Colon (tissue), 2 donors: Measurements from ENCODE around the gene GPR139.

Experiments used
- FAIRE-seq: peaks from 2 replicates; lab custom pipeline; 2012; peaks lifted over from hg19 to GRCh38; lab: Jason Lieb, UNC
- donor health status: control.
- donor health status: control.

GPR139 gene

GRCh38 chr16:20073203-20074098 lies at the start of gene GPR139:
GPR139 (minus strand) TSS chr16:20073890; CDS start chr16:20073616, 274 bp downstream.
- no peak for FAIRE-seq

- no peak for FAIRE-seq
Measured at GRCh38 chr16:20122011-20122410, 48.3 kb upstream of the GPR139 start.

DNA sequence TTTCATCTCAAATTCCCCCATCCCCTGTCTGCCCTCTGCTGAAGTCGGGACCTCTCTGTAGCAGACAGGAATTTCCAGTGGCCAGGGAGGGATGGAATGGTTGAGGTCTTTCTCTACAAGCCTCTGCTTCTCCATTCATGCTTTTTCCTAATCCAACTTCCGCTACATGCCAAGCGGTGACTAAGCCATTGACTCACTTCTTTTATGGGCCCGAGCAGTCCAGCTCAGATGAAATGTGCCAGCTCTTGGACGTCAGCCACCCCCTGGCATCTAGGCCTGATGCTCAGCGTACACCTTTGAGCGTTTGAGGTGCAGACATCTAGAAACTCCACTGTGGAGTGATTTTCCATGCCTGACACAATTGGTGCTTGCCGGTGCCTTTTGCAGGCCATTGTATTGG lies 40.7 kb upstream of the GPR139 start:
- no peak for FAIRE-seq

DNA sequence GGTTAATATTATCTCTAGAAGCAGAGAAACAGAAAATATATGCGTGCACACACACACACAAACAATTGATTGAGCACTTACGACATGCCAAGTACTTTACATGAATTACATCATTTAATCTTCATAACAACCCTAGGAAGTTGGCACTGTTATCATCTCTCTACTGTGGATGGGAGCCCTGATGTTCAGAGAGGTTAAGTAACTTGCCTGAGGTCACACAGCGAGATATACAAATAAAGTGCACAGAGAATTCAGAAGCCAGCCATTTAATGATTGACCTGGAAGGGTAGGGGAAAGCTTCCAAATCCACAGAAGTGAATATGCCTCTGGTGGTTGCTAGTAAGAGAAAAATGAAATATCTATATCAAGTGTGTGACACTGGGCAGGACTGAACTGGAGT lies 37.5 kb upstream of the GPR139 start:
- no peak for FAIRE-seq

DNA sequence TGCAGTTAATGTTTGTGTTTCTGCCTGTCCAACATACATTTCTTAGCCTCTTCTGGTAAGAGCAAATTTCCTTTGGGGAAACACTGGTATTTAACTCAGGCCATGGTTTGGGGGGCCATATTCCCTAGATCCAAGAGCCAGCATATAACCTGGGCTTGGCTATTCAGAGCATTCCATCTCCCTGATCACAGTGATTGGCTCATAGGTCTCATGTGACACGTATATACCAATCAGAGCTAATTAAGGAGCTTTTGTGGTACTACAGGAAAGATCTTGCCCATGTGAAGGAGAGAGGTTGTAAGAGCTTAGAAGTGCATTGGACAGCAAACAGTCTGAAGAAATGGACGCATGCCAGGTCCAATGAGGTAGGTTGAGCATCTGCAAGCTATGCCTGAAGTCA lies 33.4 kb upstream of the GPR139 start:
- no peak for FAIRE-seq

- no peak for FAIRE-seq
Measured at GRCh38 chr16:20104563-20105183, 31.0 kb upstream of the GPR139 start.

GRCh38 chr16:20102521-20102920 lies 28.8 kb upstream of the GPR139 start:
- no peak for FAIRE-seq

DNA sequence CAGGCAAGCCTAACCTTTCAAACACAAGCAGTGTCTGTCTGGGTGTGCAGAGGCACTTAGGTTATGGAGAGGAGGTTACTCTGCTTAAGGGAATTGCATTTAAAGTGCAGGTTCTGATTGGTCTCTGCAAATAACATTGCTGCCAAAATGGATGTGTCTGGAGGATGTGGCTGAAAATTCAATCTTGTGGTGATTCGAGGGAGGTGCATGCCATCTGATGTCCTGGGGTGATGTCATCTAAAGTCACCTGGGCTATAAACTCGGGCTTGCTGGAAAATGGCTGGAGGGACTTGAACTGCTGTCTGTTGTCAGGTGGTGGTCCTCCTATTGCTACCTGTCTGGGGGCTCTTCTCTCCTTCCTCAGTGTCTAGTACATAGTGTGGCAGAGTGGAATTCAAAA lies 28.3 kb upstream of the GPR139 start:
- FAIRE-seq, result no peak

GRCh38 chr16:20099375-20099774 lies 25.7 kb upstream of the GPR139 start:
- FAIRE-seq, result no peak

GRCh38 chr16:20094157-20094556 lies 20.5 kb upstream of the GPR139 start:
- FAIRE-seq, result no peak

GRCh38 chr16:20089246-20089965 lies 15.7 kb upstream of the GPR139 start:
- no peak for FAIRE-seq

DNA sequence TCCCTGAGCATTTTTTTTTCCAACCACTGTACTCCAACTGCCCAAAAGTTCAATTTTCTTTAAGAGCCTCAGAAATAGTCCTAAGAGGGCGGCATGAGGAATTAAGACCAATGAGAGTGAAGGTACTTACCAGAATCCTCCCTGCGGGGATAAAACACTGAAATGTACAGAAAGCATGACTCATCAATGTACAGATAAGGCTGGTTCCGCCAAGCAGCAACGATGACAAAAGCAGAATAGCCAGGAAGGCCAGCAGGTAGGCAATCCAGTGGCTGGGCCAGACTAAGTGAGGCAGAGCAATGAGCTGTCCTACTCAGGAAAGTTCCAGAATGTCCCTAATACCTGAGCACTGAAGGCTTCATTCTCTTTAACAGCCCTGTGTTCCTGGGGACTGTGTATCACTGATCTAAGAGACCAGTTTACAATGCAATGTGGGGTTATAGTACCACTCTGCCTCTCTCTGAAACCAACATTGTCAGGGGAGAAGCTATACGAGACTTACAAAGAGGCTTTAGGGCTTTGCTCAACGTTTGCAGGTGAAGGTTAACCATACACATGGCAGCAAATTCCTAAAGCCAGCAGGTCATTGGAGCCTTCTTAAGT lies 11.0 kb upstream of the GPR139 start:
- no peak for FAIRE-seq

- FAIRE-seq, result no peak
Measured at GRCh38 chr16:20079106-20079505, 5.4 kb upstream of the GPR139 start.

DNA sequence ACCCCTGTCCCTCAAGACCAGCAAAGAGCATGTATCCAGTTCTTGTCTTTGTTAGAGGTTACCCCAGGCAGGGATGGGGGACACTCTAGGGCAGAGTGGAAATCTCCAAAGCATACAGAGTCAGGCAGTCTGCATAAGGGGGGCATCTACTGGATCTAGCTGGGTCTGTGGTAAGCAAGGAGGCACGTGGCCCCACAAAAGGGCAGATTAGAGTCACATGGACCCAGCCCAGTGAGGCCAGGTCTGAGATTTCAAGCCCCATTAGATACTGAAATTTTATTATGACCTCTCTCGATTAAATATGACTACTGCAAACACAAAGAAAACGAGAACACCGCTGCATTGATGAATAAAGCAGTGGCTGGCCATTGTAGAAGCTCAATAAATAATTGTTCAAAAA lies 1.6 kb upstream of the GPR139 start:
- no peak for FAIRE-seq

GRCh38 chr16:20074099-20074991 lies 655 bp upstream of the GPR139 start:
- no peak for FAIRE-seq

- no peak for FAIRE-seq
Measured at GRCh38 chr16:20072874-20073202, 852 bp downstream of the GPR139 start.

GRCh38 chr16:20072146-20072873 lies 1.4 kb downstream of the GPR139 start:
- no peak for FAIRE-seq

GRCh38 chr16:20064931-20065330 lies 8.8 kb downstream of the GPR139 start:
- no peak for FAIRE-seq

DNA sequence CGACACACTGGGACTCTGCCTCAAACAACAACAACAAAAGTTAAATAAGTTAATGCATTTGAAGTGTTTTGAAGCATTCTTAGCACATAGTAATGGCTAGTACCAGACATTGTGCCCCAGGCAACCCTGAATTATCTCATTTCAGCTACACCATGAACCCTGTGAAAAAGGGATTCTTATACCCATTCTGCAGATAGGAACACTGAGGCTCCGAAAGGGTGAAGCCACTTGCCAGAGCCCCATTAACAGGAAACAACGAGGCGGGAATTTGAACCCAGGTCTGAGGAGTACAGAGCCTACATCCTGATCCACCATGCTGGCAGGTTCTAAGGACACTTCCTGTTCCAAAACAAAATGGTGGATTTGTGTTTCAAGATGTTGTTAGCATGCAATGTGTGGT lies 9.2 kb downstream of the GPR139 start:
- FAIRE-seq, result no peak

GRCh38 chr16:20061132-20061531 lies 12.6 kb downstream of the GPR139 start:
- no peak for FAIRE-seq

DNA sequence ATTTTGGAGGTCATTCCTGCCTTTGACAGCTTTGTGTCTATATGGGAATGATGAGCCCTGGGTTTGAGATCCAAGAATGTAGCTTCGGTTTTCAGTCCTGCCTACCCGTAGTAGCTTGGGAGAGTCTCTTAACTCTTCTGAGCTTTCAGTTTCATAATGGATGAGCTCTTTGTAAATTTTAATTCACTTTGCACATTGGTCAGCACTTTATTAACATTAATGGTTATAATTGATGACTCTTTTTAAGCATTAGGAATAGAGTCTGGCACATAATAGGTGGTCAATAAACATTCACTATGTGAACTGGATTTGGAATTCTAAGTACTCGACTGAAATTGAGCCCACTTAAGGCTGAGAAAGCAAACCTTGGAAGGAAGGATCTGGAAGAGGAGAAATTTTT lies 17.3 kb downstream of the GPR139 start:
- FAIRE-seq, result no peak
